Loucy (cell line): ENCODE results near the gene MYOF.

ENCODE experiments used
- EZH2phosphoT487 ChIP-seq: fragments of 200-600 bp; IDR thresholded peaks from 2 replicates; pipeline ENCODE4 v1.6.1; 2018; ENCODE audit warnings: antibody characterized with exemption, mild to moderate bottlenecking, moderate library complexity, borderline replicate concordance
- TF ChIP-seq, protein P1 (sequence below): fragments of 200-600 bp; sonication (generic); conservative IDR thresholded peaks from 2 replicates; pipeline ENCODE4 v1.5.1; 2014; ENCODE audit warnings: mild to moderate bottlenecking, antibody characterized with exemption, low read length

DNA sequence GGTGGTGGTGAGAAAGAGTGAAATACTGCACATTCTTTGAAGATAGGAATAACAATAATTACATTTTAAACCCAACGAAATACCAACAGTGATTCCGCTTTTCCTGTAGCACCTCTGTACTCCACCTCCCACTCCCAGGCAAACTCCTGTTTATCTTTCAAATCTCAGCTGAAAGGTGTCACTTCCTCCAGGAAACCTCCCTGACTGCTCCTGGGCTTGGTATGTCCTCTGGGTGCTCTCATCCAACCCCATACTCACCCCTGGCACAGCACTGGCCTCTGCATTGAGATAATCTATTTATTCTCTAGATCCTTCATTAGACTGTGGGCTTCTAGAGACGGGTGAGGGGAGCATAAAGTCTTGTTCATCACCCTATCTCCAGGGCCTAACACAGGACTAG is 148.0 kb downstream of the MYOF start:
- TF ChIP-seq, protein P1, sequence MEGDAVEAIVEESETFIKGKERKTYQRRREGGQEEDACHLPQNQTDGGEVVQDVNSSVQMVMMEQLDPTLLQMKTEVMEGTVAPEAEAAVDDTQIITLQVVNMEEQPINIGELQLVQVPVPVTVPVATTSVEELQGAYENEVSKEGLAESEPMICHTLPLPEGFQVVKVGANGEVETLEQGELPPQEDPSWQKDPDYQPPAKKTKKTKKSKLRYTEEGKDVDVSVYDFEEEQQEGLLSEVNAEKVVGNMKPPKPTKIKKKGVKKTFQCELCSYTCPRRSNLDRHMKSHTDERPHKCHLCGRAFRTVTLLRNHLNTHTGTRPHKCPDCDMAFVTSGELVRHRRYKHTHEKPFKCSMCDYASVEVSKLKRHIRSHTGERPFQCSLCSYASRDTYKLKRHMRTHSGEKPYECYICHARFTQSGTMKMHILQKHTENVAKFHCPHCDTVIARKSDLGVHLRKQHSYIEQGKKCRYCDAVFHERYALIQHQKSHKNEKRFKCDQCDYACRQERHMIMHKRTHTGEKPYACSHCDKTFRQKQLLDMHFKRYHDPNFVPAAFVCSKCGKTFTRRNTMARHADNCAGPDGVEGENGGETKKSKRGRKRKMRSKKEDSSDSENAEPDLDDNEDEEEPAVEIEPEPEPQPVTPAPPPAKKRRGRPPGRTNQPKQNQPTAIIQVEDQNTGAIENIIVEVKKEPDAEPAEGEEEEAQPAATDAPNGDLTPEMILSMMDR, result no peak
- TF ChIP-seq EZH2phosphoT487, result no peak
